ENCODE data around the gene EFR3B.
"Not testable (repeated sequence)": the region's sequence is repeated elsewhere in the genome, so short reads cannot be mapped to it uniquely, and the experiment has no call there.

EFR3B gene, protein sequence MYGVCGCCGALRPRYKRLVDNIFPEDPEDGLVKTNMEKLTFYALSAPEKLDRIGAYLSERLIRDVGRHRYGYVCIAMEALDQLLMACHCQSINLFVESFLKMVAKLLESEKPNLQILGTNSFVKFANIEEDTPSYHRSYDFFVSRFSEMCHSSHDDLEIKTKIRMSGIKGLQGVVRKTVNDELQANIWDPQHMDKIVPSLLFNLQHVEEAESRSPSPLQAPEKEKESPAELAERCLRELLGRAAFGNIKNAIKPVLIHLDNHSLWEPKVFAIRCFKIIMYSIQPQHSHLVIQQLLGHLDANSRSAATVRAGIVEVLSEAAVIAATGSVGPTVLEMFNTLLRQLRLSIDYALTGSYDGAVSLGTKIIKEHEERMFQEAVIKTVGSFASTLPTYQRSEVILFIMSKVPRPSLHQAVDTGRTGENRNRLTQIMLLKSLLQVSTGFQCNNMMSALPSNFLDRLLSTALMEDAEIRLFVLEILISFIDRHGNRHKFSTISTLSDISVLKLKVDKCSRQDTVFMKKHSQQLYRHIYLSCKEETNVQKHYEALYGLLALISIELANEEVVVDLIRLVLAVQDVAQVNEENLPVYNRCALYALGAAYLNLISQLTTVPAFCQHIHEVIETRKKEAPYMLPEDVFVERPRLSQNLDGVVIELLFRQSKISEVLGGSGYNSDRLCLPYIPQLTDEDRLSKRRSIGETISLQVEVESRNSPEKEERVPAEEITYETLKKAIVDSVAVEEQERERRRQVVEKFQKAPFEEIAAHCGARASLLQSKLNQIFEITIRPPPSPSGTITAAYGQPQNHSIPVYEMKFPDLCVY

DNA sequence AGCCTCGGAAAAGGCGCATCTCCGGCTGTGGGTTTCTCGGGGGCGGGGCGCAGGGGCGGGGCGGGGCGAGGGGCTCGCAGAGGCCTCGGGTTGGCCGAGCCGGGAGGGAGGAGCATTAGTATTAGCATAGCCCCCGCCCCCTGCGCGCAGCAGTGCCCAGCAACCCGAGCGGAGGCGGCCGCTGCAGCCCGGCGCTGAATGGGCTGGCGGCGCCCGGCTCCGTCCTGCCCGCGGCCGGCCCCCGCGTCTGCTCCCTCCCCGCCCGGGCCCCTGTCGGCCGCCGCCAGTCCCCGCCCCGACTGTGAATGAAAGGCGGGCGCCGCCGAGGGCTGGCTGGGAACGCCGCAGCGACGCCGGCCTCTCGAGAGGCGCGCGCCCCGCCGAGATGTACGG lies at the start of gene EFR3B:
Gene EFR3B, plus strand, starts transcription at position 149 of the 393 bp plus-strand sequence. Its CDS starts 237 bp downstream, at position 386.
- peak; percentile 91 for DNase-seq

DNA sequence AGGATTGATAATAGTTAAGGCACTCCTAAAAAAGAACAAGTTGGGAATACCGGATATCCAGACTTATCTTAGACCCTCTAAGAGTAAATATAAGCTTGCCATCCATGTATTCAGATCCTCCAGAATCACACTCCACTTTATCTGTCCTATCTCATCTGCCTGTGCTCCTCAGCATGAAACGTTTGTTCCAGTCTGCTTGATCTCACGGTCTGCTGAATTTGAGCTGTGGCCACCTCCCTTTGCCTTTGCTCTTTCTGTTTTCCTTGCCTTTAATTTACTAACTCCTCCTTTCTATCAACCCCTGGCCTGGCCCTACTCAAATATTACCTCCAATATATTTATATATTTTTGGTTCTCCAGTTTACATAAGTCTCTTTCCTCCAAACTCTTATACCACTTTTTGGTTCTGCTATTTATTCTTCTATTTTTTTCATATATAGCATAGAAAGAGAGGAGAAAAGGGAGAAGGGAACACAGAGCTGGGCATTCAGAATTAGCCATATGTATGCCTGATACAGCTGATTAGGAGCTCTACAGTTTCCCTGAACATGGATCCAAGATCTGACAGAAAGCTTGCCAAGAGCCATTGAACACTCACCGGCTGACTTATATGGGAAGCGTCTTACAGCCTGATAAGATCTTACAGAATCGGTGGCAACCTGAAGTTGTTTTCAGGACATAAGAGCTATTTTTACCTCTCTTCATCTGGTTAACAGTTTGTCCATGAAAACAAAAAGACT lies 48.3 kb upstream of the EFR3B start:
- no peak for DNase-seq

- no peak for DNase-seq
Observed at GRCh38 chr2:24994146-24994724, 47.6 kb upstream of the EFR3B start.

- not testable (repeated sequence) for DNase-seq
Observed at GRCh38 chr2:24999097-24999496, 42.8 kb upstream of the EFR3B start.

DNA sequence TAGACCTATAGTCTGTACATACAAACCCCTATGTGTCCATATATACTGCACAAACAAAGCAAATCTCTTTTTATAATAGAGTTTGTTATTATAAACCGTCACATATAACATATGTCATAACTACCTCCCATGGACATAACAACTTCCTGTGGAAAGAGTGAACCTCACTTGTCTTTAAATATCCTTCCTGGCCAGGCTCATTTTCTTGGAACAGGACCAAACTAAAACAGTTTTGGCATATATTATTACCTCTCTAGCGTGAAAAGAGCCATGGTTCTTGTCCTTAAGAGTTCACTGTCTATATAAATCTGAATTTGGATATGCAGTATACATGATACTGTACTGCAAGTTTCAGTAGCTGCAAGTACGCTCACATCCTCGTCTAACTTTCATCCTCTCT lies 41.8 kb upstream of the EFR3B start:
- no peak for DNase-seq

GRCh38 chr2:25000503-25001324 lies 41.2 kb upstream of the EFR3B start:
- no peak for DNase-seq

DNA sequence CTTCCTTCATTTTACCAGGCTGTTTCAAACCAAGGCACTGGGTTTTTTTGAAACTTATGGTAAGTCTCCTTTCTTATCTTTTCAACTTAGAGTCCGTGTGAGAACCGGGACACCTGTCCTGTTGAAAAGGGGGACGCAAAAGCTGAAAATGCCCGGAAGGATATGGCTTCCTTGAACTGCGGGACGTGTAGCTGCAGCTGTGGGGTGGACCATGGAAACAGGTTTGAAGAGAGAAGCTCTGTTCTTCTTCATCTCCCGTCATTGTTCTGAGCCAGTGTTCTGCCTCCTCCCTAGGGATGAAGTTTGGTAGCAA lies 40.6 kb upstream of the EFR3B start:
- no peak for DNase-seq

DNA sequence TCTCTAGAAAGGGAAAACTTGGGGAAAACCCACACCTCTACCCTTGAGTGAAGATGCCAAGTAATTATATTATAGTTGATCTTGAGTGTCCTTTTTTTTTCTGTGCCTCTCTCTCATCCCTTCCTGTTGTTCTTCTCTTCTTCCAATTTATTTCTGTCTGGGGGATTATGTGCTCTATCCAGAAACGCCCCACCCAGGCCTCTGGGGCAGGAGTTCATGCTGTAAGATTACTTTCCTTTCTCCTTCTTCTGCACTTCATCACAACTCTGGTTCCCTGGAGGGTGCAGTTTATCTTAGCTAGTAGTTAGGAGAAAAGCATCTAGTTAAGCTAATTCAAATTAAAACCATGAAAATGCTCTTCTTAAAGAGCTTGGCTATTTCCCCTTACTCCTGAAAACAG lies 39.8 kb upstream of the EFR3B start:
- no peak for DNase-seq

DNA sequence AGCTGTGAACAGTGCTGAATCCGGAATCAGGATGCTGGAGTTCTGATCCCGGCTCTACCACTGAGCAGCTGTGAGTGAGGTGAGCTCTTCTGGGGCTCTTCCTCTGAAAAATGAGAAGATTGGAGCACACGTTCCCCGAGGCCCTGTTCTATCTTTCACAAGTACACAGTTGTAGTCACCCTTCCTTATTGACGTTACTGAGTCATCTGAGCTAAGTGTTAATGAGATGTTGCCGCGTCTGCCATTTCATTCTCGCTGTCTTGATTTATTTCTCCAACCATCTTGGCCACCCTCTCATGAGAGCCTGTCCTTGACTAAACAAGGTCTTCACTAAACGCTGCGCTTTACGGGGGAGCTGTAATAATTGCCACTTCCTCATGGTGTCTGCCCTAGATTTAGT lies 31.9 kb upstream of the EFR3B start:
- no peak for DNase-seq

- DNase-seq = not testable (repeated sequence)
Observed at GRCh38 chr2:25011342-25011741, 30.5 kb upstream of the EFR3B start.

DNA sequence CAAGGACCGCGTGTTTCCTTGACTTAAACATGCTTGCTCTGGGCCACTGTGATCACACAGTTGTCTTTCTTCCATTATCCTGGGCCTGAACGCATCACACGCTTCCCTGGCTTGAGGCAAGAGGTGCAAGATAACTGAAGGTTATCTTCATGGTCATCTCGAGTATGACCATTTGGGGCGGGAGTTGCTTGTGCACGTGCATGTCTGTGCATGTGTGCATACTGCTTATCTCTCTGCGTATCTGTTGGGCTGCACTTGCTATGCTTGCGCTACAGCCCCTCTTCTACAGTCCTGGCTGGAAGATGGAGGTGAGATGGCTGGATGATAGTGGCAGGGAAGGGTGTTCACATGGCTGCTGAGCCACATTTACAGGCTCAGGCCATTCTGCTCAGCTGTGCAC lies 27.2 kb upstream of the EFR3B start:
- DNase-seq = no peak

- DNase-seq = no peak
Observed at GRCh38 chr2:25018681-25019080, 23.2 kb upstream of the EFR3B start.

GRCh38 chr2:25021791-25022362 lies 20.0 kb upstream of the EFR3B start:
- no peak for DNase-seq

DNA sequence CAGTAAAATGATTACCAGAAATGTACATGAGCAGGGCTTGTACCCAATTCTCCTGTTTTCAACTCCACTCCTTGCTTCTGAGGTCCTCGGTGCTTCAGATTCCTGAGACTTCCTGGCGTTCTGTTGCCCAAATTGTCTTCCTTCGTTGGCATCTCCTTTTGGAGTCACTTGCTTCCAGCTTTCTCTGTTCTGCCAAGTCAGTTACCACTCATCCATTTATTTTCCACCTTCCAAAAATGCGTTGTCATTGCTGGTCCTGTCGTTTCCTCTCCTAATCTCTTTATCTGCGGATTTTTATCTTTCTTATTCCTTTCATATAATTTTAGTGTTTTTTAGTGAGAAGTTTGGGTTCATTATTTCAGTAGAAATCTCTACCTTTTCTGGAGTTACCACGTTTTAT lies 18.5 kb upstream of the EFR3B start:
- DNase-seq = no peak

- DNase-seq = no peak
Observed at GRCh38 chr2:25025229-25026007, 16.5 kb upstream of the EFR3B start.

GRCh38 chr2:25026008-25026530 lies 15.8 kb upstream of the EFR3B start:
- DNase-seq = no peak

GRCh38 chr2:25029183-25029554 lies 12.7 kb upstream of the EFR3B start:
- DNase-seq = no peak

DNA sequence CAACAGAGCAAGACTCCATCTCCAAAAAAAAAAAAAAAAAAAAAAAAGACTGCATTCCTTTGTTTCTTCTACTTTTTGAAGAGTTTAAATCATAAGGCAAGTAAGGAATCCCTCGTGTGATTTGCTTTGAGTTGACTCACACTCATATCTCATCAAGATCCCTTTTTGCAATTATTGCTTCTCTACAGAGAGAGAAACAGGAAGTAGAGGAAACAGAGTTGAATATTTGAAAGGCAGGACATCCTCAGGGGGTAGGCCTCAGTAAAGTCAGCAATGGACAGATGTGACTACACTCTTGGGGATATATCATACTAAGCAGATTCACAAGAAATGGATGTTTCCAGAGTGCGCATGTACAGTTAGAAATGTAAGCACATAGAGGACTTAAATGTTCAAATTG lies 11.2 kb upstream of the EFR3B start:
- DNase-seq = no peak

- DNase-seq = no peak
Observed at GRCh38 chr2:25032094-25032493, 9.8 kb upstream of the EFR3B start.

GRCh38 chr2:25032901-25033300 lies 9.0 kb upstream of the EFR3B start:
- DNase-seq = no peak

DNA sequence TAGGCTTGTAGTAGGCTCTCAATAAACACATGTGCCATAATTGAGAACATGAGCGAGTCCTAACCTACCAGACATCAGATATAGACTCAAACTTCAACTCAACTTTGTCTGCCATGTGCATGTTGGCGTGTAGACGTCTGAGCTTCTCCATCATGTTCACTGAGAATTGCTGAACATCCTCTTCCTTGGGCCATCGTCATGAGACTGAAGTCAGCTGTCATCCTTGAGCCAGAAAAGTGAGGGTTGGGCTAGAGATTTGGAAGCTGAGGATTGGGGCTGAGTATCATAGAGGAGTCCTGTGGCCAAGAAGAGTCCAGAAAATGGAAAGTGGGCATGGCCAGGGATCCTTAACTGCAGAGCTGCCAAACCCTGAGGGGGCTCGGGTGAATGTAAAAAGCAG lies 7.8 kb upstream of the EFR3B start:
- no peak for DNase-seq
